Panc1 (cell line): ENCODE data around the gene BIK. TPM values are rescaled to one million over a fixed set of nuclear protein-coding genes. Genes with fewer than 3 reads are reported as not detected.
"Not testable (repeated sequence)": the region's sequence is repeated elsewhere in the genome, so short reads cannot be mapped to it uniquely, and the experiment has no call there.

ENCODE experiments used
- ATAC-seq: fragments of 200-7000 bp; cut with Tn5 transposase; 2 replicates; pipeline ENCODE4 v1.9.1; 2020; ENCODE audit warnings: mild to moderate bottlenecking, moderate library complexity
- BruUV-seq: library from RNA; stranded (reverse); fragments of 400-500 nt; replicated peaks from 2 replicates; lab custom pipeline; 2021; lab: Mats Ljungman, UMichigan
- CTCF ChIA-PET: fragments of 300-600 bp; sonication (Branson Sonifier 250); formaldehyde crosslinking; loops from one replicate; lab custom pipeline; 2022; ENCODE audit warnings: antibody characterized with exemption; lab: Charles Lee
- POLR2A ChIA-PET: fragments of 300-600 bp; sonication (Branson Sonifier 250); formaldehyde crosslinking; loops from one replicate; lab custom pipeline; 2022; ENCODE audit warnings: antibody characterized with exemption; lab: Charles Lee
- DNase-seq: peaks from one replicate; pipeline ENCODE4 v3.0.0-alpha.2; 2010; ENCODE audit warnings: low read depth, low spot score
- H3K27ac ChIP-seq: 2 replicates; pipeline ENCODE4 v1.5.1; 2011; ENCODE audit warnings: mild to moderate bottlenecking, low read length, inconsistent platforms
- H3K27me3 ChIP-seq: fragments of 200-500 bp; sonication (Bioruptor generic); 2 replicates; pipeline ENCODE4 v1.6.0; 2014; ENCODE audit warnings: low read length, inconsistent platforms; ENCODE audit not compliant: control insufficient read depth, insufficient read depth
- H3K36me3 ChIP-seq: fragments of 200-500 bp; sonication (Bioruptor generic); 2 replicates; pipeline ENCODE4 v1.5.1; 2014; ENCODE audit warnings: inconsistent platforms, mild to moderate bottlenecking, low read length, moderate library complexity; ENCODE audit not compliant: control insufficient read depth, insufficient read depth
- H3K4me1 ChIP-seq: 2 replicates; pipeline ENCODE4 v1.5.1; 2011; ENCODE audit warnings: inconsistent platforms, mild to moderate bottlenecking, low read length, moderate library complexity; ENCODE audit not compliant: control insufficient read depth, insufficient read depth
- H3K4me3 ChIP-seq, 2 experiments: 2 replicates each; pipeline ENCODE4 v1.5.1; 2011 to 2012; ENCODE audit warnings: low read depth in 2 of 2, low read length in 2 of 2, mild to moderate bottlenecking in 2 of 2, inconsistent platforms in 1 of 2, moderate library complexity in 1 of 2
- H3K9me3 ChIP-seq: fragments of 200-500 bp; sonication (Bioruptor generic); 2 replicates; pipeline ENCODE4 v1.5.1; 2014; ENCODE audit warnings: low read depth, mild to moderate bottlenecking, inconsistent platforms, low read length, moderate library complexity; ENCODE audit not compliant: control insufficient read depth, insufficient read depth
- CTCF ChIP-seq: fragments of 450-650 bp; IDR thresholded peaks from 2 replicates; pipeline ENCODE4 v1.5.1; 2017; ENCODE audit warnings: mild to moderate bottlenecking
- POLR2AphosphoS5 ChIP-seq: IDR thresholded peaks from 2 replicates; pipeline ENCODE4 v1.6.1; 2012; ENCODE audit warnings: mild to moderate bottlenecking, low read depth, low read length, moderate library complexity
- SIN3A ChIP-seq: IDR thresholded peaks from 2 replicates; pipeline ENCODE4 v1.6.1; 2012; ENCODE audit warnings: low read depth, mild to moderate bottlenecking, low read length, moderate library complexity, borderline replicate concordance; ENCODE audit not compliant: insufficient read depth
- TCF7L2 ChIP-seq: IDR thresholded peaks from 2 replicates; pipeline ENCODE4 v1.6.1; 2011; ENCODE audit warnings: mild to moderate bottlenecking, low read depth, low read length, inconsistent platforms
- in situ Hi-C: cut with HindIII; loops from 2 replicates; pipeline ENCODE4 v1.10.0; 2016; ENCODE audit warnings: low sequenced_read_pairs, low pct_unique_long_range_greater_than_20kb
- intact Hi-C: fragments of 100-400 bp; cut with micrococcal nuclease; formaldehyde crosslinking; loops from one replicate; pipeline ENCODE4 v1.10.0; 2022; ENCODE audit not compliant: unreplicated experiment
- total RNA-seq: library from RNA; stranded (reverse); gene quantifications from one replicate; pipeline ENCODE4 v1.2.1, GENCODE V29; 2021; ENCODE audit not compliant: unreplicated experiment
- TF ChIP-seq, protein P1 (sequence below), 2 experiments: IDR thresholded peaks; 2 replicates each; pipeline ENCODE4 v1.6.1; 2011 to 2012; ENCODE audit warnings: low read depth in 2 of 2, control low read depth in 1 of 2, low read length in 1 of 2, mild to moderate bottlenecking in 1 of 2, moderate library complexity in 1 of 2; ENCODE audit not compliant: insufficient read depth in 1 of 2

The BIK gene
- total RNA-seq, 1 experiment from 2014 or later: 0.18 TPM

- ChIA-PET POLR2A (no interaction called here), CTCF (interaction anchor here (0.7 kb wide), 2 partner anchors 14 to 29 kb away, joined by 3 to 6 read pairs; no protein-coding TSS in a partner anchor)
- Histone ChIP-seq H3K4me3 (no peak overlapping the region), H3K9me3 (no peaks in the 10 kb centered on the region), H3K4me1 (no peaks in the 10 kb centered on the region), H3K27me3 (no peaks in the 10 kb centered on the region), H3K27ac (no peak overlapping the region), H3K36me3 (no peaks in the 10 kb centered on the region)
- ATAC-seq (no peak), DNase-seq (no peak)
- no TSS peak for BruUV-seq
- in situ Hi-C loops: no loop called here
- intact Hi-C loops: no loop called here
- TF ChIP-seq CTCF: no peak
- TF ChIP-seq POLR2AphosphoS5: no peak
- TF ChIP-seq TCF7L2: no peak
- TF ChIP-seq, protein P1, sequence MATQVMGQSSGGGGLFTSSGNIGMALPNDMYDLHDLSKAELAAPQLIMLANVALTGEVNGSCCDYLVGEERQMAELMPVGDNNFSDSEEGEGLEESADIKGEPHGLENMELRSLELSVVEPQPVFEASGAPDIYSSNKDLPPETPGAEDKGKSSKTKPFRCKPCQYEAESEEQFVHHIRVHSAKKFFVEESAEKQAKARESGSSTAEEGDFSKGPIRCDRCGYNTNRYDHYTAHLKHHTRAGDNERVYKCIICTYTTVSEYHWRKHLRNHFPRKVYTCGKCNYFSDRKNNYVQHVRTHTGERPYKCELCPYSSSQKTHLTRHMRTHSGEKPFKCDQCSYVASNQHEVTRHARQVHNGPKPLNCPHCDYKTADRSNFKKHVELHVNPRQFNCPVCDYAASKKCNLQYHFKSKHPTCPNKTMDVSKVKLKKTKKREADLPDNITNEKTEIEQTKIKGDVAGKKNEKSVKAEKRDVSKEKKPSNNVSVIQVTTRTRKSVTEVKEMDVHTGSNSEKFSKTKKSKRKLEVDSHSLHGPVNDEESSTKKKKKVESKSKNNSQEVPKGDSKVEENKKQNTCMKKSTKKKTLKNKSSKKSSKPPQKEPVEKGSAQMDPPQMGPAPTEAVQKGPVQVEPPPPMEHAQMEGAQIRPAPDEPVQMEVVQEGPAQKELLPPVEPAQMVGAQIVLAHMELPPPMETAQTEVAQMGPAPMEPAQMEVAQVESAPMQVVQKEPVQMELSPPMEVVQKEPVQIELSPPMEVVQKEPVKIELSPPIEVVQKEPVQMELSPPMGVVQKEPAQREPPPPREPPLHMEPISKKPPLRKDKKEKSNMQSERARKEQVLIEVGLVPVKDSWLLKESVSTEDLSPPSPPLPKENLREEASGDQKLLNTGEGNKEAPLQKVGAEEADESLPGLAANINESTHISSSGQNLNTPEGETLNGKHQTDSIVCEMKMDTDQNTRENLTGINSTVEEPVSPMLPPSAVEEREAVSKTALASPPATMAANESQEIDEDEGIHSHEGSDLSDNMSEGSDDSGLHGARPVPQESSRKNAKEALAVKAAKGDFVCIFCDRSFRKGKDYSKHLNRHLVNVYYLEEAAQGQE (IDR thresholded peaks at IDR 0.05; ENCODE audit: insufficient read depth in 1 of 2, low read depth in 2 of 2, low read length in 1 of 2): no peak
- TF ChIP-seq SIN3A: no peak
These were observed 10.3 kb upstream of the BIK start for GRCh38 chr22:43100225-43100624.

DNA sequence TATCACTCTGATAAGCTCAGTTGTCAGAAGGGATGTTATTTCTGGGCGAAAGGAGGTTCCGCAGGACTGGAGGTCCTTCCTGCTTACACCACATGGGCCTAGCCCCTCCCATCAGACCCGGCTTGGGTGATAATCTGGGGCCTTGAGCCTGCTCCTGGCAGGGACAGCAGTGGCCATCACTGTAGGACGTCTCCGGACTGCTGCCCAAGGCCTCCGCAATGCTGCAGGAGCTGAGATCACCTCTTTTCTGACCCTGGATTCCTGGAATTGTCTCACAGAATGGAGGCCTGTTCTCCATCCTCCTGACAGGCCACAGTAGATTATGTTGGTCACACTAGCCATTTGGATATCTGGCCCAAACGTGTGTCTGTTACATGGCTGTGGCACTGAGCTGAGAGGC, 9.2 kb upstream of the BIK start:
- no peaks in the 10 kb centered on the region for H3K27me3 ChIP-seq
- CTCF ChIA-PET: no interaction called here
- H3K4me3 ChIP-seq: no peak overlapping the region
- TF ChIP-seq TCF7L2: no peak
- no peak for TF ChIP-seq CTCF
- intact Hi-C loops (no loop called here), in situ Hi-C loops (no loop called here)
- H3K4me1 ChIP-seq: no peaks in the 10 kb centered on the region
- BruUV-seq: no TSS peak
- DNase-seq (no peak), ATAC-seq (no peak)
- H3K36me3 ChIP-seq: no peaks in the 10 kb centered on the region
- no peaks in the 10 kb centered on the region for H3K9me3 ChIP-seq
- no peak overlapping the region for H3K27ac ChIP-seq
- POLR2A ChIA-PET: no interaction called here

GRCh38 chr22:43104056-43104625, 6.4 kb upstream of the BIK start:
- CTCF ChIA-PET, H3K27me3 ChIP-seq, H3K9me3 ChIP-seq, DNase-seq, BruUV-seq, H3K4me1 ChIP-seq, intact Hi-C loops, ATAC-seq, H3K27ac ChIP-seq, in situ Hi-C loops, H3K36me3 ChIP-seq, H3K4me3 ChIP-seq, POLR2A ChIA-PET: not testable (repeated sequence)

DNA sequence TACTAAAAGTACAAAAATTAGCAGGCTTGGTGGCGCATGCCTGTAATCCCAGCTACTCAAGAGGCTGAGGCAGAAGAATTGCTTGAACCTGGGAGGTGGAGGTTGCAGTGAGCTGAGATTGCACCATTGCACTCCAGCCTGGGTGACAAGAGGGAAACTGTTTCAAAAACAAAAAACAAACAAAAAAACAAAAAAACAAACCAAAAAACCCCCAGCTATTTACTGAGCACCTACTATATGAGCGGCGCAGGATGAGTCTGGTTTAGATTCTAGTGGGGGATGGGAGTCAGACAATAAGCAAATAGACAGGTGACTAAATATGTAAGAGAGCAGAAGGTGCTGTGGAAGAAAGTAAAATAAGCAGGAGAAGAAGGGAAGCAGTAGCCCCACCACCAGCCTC, 5.6 kb upstream of the BIK start:
- H3K27me3 ChIP-seq, DNase-seq, BruUV-seq, H3K4me1 ChIP-seq, intact Hi-C loops, H3K4me3 ChIP-seq, ATAC-seq, H3K9me3 ChIP-seq, in situ Hi-C loops, CTCF ChIA-PET, H3K36me3 ChIP-seq, H3K27ac ChIP-seq: not testable (repeated sequence)
- POLR2A ChIA-PET: interaction anchor here (0.6 kb wide), 1 partner anchor 463 kb away, joined by 5 read pairs; no protein-coding TSS in a partner anchor
